Type B pancreatic cell (in vitro differentiated cells): ENCODE data around the gene ST8SIA6. TPM values are rescaled to one million over a fixed set of nuclear protein-coding genes. Genes with fewer than 3 reads are reported as not detected.

ENCODE experiments used
- DNase-seq: peaks from one replicate; pipeline ENCODE4 v3.0.0; 2021; ENCODE audit warnings: mixed read lengths; ENCODE audit not compliant: unreplicated experiment; ENCODE audit errors: extremely low spot score
- H3K27ac Mint-ChIP-seq: 2 replicates; pipeline ENCODE4 v1.8.0; 2021; ENCODE audit warnings: mild to moderate bottlenecking, mixed read lengths
- H3K27me3 Mint-ChIP-seq: 2 replicates; pipeline ENCODE4 v1.8.0; 2021; ENCODE audit warnings: mixed read lengths
- H3K36me3 Mint-ChIP-seq: 2 replicates; pipeline ENCODE4 v1.8.0; 2021; ENCODE audit warnings: mixed read lengths
- H3K4me1 Mint-ChIP-seq: one replicate; pipeline ENCODE4 v1.8.0; 2021; ENCODE audit warnings: mixed read lengths; ENCODE audit not compliant: unreplicated experiment
- H3K4me3 Mint-ChIP-seq: 2 replicates; pipeline ENCODE4 v1.8.0; 2021; ENCODE audit warnings: mild to moderate bottlenecking, mixed read lengths
- H3K9me3 Mint-ChIP-seq: 2 replicates; pipeline ENCODE4 v1.8.0; 2021; ENCODE audit warnings: mixed read lengths
- total RNA-seq: library from RNA; stranded (reverse); gene quantifications from 2 replicates; pipeline ENCODE4 v1.2.1, GENCODE V29; 2021; ENCODE audit warnings: low replicate concordance
- TF ChIP-seq, protein P1 (sequence below): fragments of 200-600 bp; sonication (generic); conservative IDR thresholded peaks from 2 replicates; pipeline ENCODE4 v1.5.0; 2021; ENCODE audit warnings: antibody characterized with exemption, mild to moderate bottlenecking

ST8SIA6 gene
- total RNA-seq, 1 donor from 2014 or later, result 1.8 TPM

DNA sequence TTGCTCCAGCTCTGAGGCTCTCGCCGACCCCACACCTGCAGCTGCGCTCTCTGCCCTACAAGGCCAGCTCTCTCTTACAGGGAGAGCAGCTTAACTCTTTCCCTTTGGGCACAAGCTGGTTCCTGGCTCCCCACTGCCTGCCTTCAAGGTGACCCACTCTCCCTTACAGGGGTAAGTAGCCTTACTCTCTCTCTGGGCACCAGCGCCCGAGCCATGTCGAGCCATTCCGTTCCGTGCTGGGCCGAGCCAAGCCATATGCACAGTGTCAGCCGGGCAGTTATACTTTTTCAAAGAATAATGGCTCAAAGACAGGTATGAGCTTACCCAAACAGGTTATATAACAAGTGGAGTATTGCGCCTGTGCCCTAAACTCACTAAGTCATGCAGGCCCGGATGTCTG, 181.7 kb downstream of the ST8SIA6 start:
- no peak overlapping the region for H3K27ac Mint-ChIP-seq
- H3K27me3 Mint-ChIP-seq, result peaks cover 3% of the 10 kb centered on the region
- peaks cover 5% of the 10 kb centered on the region for H3K4me1 Mint-ChIP-seq
- H3K36me3 Mint-ChIP-seq, result no peaks in the 10 kb centered on the region
- no peak for DNase-seq
- H3K9me3 Mint-ChIP-seq, result peaks cover 10% of the 10 kb centered on the region
- no peak overlapping the region for H3K4me3 Mint-ChIP-seq
- TF ChIP-seq, protein P1, sequence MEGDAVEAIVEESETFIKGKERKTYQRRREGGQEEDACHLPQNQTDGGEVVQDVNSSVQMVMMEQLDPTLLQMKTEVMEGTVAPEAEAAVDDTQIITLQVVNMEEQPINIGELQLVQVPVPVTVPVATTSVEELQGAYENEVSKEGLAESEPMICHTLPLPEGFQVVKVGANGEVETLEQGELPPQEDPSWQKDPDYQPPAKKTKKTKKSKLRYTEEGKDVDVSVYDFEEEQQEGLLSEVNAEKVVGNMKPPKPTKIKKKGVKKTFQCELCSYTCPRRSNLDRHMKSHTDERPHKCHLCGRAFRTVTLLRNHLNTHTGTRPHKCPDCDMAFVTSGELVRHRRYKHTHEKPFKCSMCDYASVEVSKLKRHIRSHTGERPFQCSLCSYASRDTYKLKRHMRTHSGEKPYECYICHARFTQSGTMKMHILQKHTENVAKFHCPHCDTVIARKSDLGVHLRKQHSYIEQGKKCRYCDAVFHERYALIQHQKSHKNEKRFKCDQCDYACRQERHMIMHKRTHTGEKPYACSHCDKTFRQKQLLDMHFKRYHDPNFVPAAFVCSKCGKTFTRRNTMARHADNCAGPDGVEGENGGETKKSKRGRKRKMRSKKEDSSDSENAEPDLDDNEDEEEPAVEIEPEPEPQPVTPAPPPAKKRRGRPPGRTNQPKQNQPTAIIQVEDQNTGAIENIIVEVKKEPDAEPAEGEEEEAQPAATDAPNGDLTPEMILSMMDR, result no peak

Other genes with a start within 250 kb of the ST8SIA6 start
- gene VIM, start 226.4 kb downstream of the ST8SIA6 start, total RNA-seq, result 102 and 2,500 TPM in 2 replicates
- gene HACD1, start 162.8 kb upstream of the ST8SIA6 start, total RNA-seq, result 7.9 and 16.4 TPM in 2 replicates
- gene STAM, start 189.6 kb upstream of the ST8SIA6 start, total RNA-seq, result 22.2 and 26.3 TPM in 2 replicates